Activated T-cell treated with anti-CD3 and anti-CD28 coated beads, Interleukin-2, amount 50 U/mL, for 24 hours (primary cell): ENCODE results near the gene ATOH8.
A peak's percentile ranks its signal among the peaks of the same experiment; 100 is the strongest.

ENCODE experiments used
- DNase-seq: peaks from one replicate; pipeline ENCODE4 v3.0.0-alpha.2; 2020
- H3K27ac Mint-ChIP-seq: 2 replicates; pipeline ENCODE4 v1.8.0; 2020; ENCODE audit warnings: mild to moderate bottlenecking, mixed read lengths
- H3K27me3 Mint-ChIP-seq: 2 replicates; pipeline ENCODE4 v1.8.0; 2020; ENCODE audit warnings: mixed read lengths
- H3K36me3 Mint-ChIP-seq: 2 replicates; pipeline ENCODE4 v1.8.0; 2020; ENCODE audit warnings: low read depth, mixed read lengths
- H3K4me1 Mint-ChIP-seq: 2 replicates; pipeline ENCODE4 v1.8.0; 2020; ENCODE audit warnings: low read depth, mixed read lengths
- H3K4me3 Mint-ChIP-seq: 2 replicates; pipeline ENCODE4 v1.8.0; 2020; ENCODE audit warnings: mild to moderate bottlenecking, moderate library complexity, mixed read lengths
- H3K9me3 Mint-ChIP-seq: 2 replicates; pipeline ENCODE4 v1.8.0; 2020; ENCODE audit warnings: mixed read lengths

The ATOH8 gene

GRCh38 chr2:85740193-85740592 lies 13.6 kb upstream of the ATOH8 start:
- no peaks in the 10 kb centered on the region for H3K36me3 Mint-ChIP-seq
- no peak overlapping the region for H3K27ac Mint-ChIP-seq

GRCh38 chr2:85741211-85741832 lies 12.5 kb upstream of the ATOH8 start:
- no peaks in the 10 kb centered on the region for H3K9me3 Mint-ChIP-seq
- peaks cover 49% of the 10 kb centered on the region for H3K27me3 Mint-ChIP-seq
- H3K4me1 Mint-ChIP-seq = no peaks in the 10 kb centered on the region
- H3K4me3 Mint-ChIP-seq = no peak overlapping the region
- H3K27ac Mint-ChIP-seq = no peak overlapping the region
- DNase-seq = no peak
- no peaks in the 10 kb centered on the region for H3K36me3 Mint-ChIP-seq

More at GRCh38 chr2:85740193-85740592, 13.6 kb upstream of the ATOH8 start:
- Mint-ChIP-seq H3K4me1 (no peaks in the 10 kb centered on the region), H3K27me3 (peaks cover 41% of the 10 kb centered on the region), H3K4me3 (no peak overlapping the region), H3K9me3 (no peaks in the 10 kb centered on the region)
- DNase-seq = no peak

DNA sequence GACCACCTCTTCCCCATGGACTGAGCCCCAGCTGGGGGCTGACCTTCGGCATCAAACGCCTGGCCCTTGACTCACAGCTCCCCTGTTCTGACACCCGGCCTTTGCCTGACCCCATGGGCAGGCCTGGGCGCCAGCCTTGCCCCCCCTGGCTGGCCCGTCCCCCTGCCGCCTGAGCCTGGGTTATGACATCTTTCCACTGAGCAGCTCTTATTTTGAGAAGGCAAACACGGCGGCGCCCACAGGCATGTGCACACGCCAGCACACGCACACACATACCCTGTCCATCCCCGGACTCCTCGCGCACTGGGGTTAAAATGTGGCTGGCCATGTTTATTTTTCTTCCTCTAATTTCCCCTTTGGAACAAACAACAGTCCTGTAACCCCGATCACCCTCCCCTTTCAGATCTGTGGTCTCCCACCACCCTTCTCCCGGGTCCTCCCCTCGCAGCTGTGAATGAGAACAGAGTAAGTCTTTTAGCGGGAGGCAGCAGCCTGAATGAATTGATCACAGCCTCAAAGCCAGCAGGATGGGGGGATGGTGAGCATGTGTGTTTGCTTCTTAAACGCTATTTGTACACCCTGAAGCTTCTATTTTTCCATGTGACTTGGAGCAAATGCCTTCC lies 11.8 kb upstream of the ATOH8 start:
- H3K4me1 Mint-ChIP-seq = no peaks in the 10 kb centered on the region
- H3K27ac Mint-ChIP-seq = no peak overlapping the region
- peaks cover 54% of the 10 kb centered on the region for H3K27me3 Mint-ChIP-seq
- no peaks in the 10 kb centered on the region for H3K9me3 Mint-ChIP-seq
- H3K4me3 Mint-ChIP-seq = no peak overlapping the region
- no peaks in the 10 kb centered on the region for H3K36me3 Mint-ChIP-seq
- no peak for DNase-seq

GRCh38 chr2:85743304-85743978 lies 10.3 kb upstream of the ATOH8 start:
- no peaks in the 10 kb centered on the region for H3K9me3 Mint-ChIP-seq
- H3K27me3 Mint-ChIP-seq = peaks cover 64% of the 10 kb centered on the region
- no peaks in the 10 kb centered on the region for H3K36me3 Mint-ChIP-seq
- no peak overlapping the region for H3K27ac Mint-ChIP-seq
- no peak overlapping the region for H3K4me3 Mint-ChIP-seq
- H3K4me1 Mint-ChIP-seq = no peaks in the 10 kb centered on the region
- no peak for DNase-seq

GRCh38 chr2:85744055-85744454 lies 9.7 kb upstream of the ATOH8 start:
- no peaks in the 10 kb centered on the region for H3K9me3 Mint-ChIP-seq
- no peak overlapping the region for H3K4me3 Mint-ChIP-seq
- no peak overlapping the region for H3K27ac Mint-ChIP-seq
- DNase-seq = no peak
- peaks cover 68% of the 10 kb centered on the region for H3K27me3 Mint-ChIP-seq
- H3K4me1 Mint-ChIP-seq = no peaks in the 10 kb centered on the region
- no peaks in the 10 kb centered on the region for H3K36me3 Mint-ChIP-seq

DNA sequence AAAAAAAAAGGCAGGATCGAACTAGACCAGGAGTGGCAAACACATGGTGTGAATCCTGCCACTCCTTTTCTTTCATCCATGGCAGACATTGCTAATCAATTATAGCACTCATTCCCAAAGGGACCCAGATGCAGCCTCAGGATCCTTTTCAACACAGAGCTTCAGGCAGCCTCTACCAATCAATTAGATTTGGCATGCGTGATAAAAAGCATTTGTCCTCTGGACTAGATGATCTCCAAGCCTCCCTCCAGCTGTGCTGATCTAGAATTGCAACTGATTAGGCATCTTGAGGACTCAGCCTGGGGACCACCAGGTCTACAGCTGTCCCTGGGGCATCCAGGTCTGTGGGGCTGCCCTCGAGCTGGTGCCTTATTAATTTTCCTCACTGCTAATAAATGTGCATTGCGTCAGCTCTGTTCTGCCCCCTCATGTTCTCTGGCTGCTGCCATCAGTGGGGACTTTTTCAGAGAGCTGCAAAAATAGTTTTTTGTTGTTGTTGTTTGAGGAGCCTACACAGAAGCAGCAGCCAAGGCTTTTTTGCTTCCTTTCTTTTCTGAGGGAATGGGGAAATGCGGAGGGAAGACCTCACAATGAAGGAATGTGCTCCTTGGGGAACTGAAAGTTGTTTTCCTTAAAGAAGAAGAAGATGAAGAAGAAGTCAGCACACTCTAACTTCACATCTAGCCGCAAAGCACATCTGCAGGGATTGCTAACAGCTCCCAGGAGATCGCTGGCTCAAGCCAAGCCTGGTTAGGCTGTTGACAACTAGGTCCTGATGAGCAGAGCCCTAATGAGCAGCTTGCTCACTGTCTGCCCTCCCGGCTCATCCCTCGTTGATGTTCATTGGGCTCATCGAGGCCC lies 8.8 kb upstream of the ATOH8 start:
- Mint-ChIP-seq H3K4me1 (no peaks in the 10 kb centered on the region), H3K36me3 (no peaks in the 10 kb centered on the region), H3K4me3 (no peak overlapping the region), H3K27ac (no peak overlapping the region), H3K27me3 (peaks cover 74% of the 10 kb centered on the region), H3K9me3 (no peaks in the 10 kb centered on the region)
- DNase-seq = no peak

DNA sequence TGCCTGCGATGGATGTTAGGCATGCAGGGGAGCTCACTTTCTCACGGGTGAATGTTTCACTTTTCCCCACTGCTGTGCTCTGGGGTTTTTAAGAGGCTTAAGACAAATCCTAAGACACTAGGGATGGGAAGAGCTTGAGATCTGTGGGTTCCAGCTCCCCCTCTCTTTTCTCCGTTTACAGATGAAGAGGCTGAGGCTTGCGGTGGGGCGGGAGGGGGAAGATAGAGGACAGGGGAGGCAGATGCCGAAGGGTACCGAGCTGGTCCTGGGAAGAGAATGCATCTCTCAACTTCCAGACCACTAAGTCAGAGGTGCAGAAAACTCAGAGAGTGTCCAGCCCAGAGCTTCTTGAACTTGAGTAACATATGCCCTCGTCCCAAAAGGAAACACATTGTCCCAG lies 8.2 kb upstream of the ATOH8 start:
- Mint-ChIP-seq H3K36me3 (no peaks in the 10 kb centered on the region), H3K27ac (no peak overlapping the region), H3K27me3 (peaks cover 81% of the 10 kb centered on the region), H3K4me3 (no peak overlapping the region), H3K9me3 (no peaks in the 10 kb centered on the region), H3K4me1 (no peaks in the 10 kb centered on the region)
- DNase-seq = no peak

GRCh38 chr2:85746321-85747004 lies 7.3 kb upstream of the ATOH8 start:
- no peaks in the 10 kb centered on the region for H3K36me3 Mint-ChIP-seq
- no peaks in the 10 kb centered on the region for H3K9me3 Mint-ChIP-seq
- peaks cover 85% of the 10 kb centered on the region for H3K27me3 Mint-ChIP-seq
- no peak overlapping the region for H3K4me3 Mint-ChIP-seq
- no peaks in the 10 kb centered on the region for H3K4me1 Mint-ChIP-seq
- no peak overlapping the region for H3K27ac Mint-ChIP-seq
- DNase-seq = no peak

DNA sequence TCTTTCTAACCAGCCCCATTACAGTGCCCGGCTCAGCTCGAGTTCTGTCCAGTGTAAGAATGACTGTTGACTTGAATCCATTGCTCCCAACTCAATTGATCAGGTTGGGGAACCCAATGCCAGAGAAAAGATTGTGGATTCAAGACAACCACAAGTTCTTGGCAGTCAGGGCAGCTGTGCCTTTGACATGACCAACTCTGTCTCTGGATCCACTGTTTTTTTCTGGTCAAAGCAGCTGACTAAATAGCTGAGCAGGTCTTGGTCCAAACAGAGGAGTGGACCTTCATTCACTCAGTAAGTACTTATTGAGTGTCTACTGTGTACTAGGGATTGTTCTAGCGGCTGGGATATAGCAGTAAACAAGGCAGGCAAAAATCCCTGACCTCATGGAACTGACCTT lies 6.3 kb upstream of the ATOH8 start:
- H3K9me3 Mint-ChIP-seq = no peaks in the 10 kb centered on the region
- H3K4me3 Mint-ChIP-seq = no peak overlapping the region
- H3K4me1 Mint-ChIP-seq = no peaks in the 10 kb centered on the region
- peaks cover 85% of the 10 kb centered on the region for H3K27me3 Mint-ChIP-seq
- no peak overlapping the region for H3K27ac Mint-ChIP-seq
- H3K36me3 Mint-ChIP-seq = no peaks in the 10 kb centered on the region
- DNase-seq = no peak

DNA sequence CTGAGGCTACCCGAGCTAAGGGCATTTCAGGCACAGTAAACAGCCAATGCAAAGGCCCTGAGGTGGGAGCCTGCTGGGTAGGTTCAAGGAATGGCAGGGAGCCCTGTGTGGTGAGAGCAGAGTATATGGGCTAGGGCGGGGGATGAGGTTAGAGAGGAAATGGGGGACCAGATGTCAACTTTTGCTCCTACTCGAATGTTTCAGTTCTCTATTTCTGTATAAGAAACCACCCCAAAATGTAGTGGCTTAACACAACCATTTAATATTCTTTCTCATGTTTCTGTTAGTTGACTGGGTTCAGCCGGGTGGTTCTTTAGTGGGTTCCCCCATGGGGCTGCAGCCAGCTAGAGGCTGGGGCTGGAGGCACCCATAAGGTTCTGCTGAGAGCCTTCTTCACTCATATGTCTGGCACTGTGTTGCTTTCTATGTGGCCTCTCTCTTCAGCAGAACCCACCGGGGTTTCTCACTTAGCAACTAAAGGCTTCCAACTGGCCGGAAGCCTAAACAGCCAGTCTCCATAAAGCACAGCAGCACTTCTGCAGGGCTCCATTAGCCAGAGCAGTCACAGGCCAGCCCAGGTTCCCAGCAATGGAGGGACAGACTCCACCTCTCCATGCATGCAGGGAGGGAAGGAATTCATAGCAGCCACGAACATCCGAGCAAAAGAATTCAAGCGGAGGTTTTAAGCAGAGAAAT lies 5.6 kb upstream of the ATOH8 start:
- DNase-seq = no peak
- H3K9me3 Mint-ChIP-seq = no peaks in the 10 kb centered on the region
- no peak overlapping the region for H3K4me3 Mint-ChIP-seq
- no peak overlapping the region for H3K27ac Mint-ChIP-seq
- no peaks in the 10 kb centered on the region for H3K36me3 Mint-ChIP-seq
- no peaks in the 10 kb centered on the region for H3K4me1 Mint-ChIP-seq
- H3K27me3 Mint-ChIP-seq = peaks cover 86% of the 10 kb centered on the region

- peaks cover 2% of the 10 kb centered on the region for H3K4me1 Mint-ChIP-seq
- H3K27ac Mint-ChIP-seq = no peak overlapping the region
- DNase-seq = no peak
- no peaks in the 10 kb centered on the region for H3K36me3 Mint-ChIP-seq
- no peak overlapping the region for H3K4me3 Mint-ChIP-seq
- peaks cover 82% of the 10 kb centered on the region for H3K27me3 Mint-ChIP-seq
- no peaks in the 10 kb centered on the region for H3K9me3 Mint-ChIP-seq
Observed at GRCh38 chr2:85748985-85749875, 4.6 kb upstream of the ATOH8 start.

GRCh38 chr2:85750587-85751575 lies 2.9 kb upstream of the ATOH8 start:
- no peaks in the 10 kb centered on the region for H3K9me3 Mint-ChIP-seq
- no peaks in the 10 kb centered on the region for H3K36me3 Mint-ChIP-seq
- no peak overlapping the region for H3K4me3 Mint-ChIP-seq
- H3K27me3 Mint-ChIP-seq = peaks cover 84% of the 10 kb centered on the region
- H3K4me1 Mint-ChIP-seq = peaks cover 14% of the 10 kb centered on the region
- H3K27ac Mint-ChIP-seq = no peak overlapping the region
- DNase-seq = peak; percentile 69
